Naive thymus-derived CD8-positive, alpha-beta T cell (primary cell): ENCODE results near the gene ZBTB6. TPM values are rescaled to one million over a fixed set of nuclear protein-coding genes. Genes with fewer than 3 reads are reported as not detected.
A peak's percentile ranks its signal among the peaks of the same experiment; 100 is the strongest.

Source experiments
- ATAC-seq, 2 donors: fragments of 150-1000 bp; cut with Tn5 transposase in 1 of 2; sonication (Bioruptor Pico), chemical (Tn5 transposase) in 1 of 2; 1 replicate in 1 of 2; 2 replicates in 1 of 2; pipeline ENCODE4 v1.10.0; 2021; ENCODE audit warnings: mild to moderate bottlenecking in 2 of 2, moderate library complexity in 2 of 2
- POLR2A ChIA-PET: fragments of 350-600 bp; sonication (Branson Sonifier 250); formaldehyde crosslinking; loops from one replicate; lab custom pipeline; 2021; ENCODE audit warnings: antibody characterized with exemption; lab: Charles Lee
- DNase-seq, 10 donors: peaks; one replicate each; pipeline versions ENCODE4 v3.0.0 to v3.0.0-alpha.2; 2020 to 2022
- H3K27ac Mint-ChIP-seq, 10 donors: one replicate each; pipeline ENCODE4 v1.8.0; 2020 to 2022; ENCODE audit warnings: mild to moderate bottlenecking in 10 of 10, mixed read lengths in 10 of 10, moderate library complexity in 4 of 10, inconsistent platforms in 1 of 10
- H3K27me3 Mint-ChIP-seq, 5 donors: one replicate each; pipeline ENCODE4 v1.8.0; 2021 to 2022; ENCODE audit warnings: mixed read lengths in 5 of 5
- H3K36me3 Mint-ChIP-seq, 3 donors: one replicate each; pipeline ENCODE4 v1.8.0; 2020 to 2022; ENCODE audit warnings: mixed read lengths in 3 of 3, mild to moderate bottlenecking in 2 of 3, inconsistent platforms in 1 of 3
- H3K4me1 Mint-ChIP-seq, 4 donors: one replicate each; pipeline ENCODE4 v1.8.0; 2021 to 2022; ENCODE audit warnings: mixed read lengths in 4 of 4
- H3K4me3 Mint-ChIP-seq, 10 donors: one replicate each; pipeline ENCODE4 v1.8.0; 2020 to 2022; ENCODE audit warnings: mild to moderate bottlenecking in 10 of 10, mixed read lengths in 10 of 10, moderate library complexity in 6 of 10, inconsistent platforms in 1 of 10
- H3K9me3 Mint-ChIP-seq, 9 donors: one replicate each; pipeline ENCODE4 v1.8.0; 2020 to 2022; ENCODE audit warnings: mixed read lengths in 9 of 9, mild to moderate bottlenecking in 3 of 9, inconsistent platforms in 1 of 9, moderate library complexity in 1 of 9
- polyA plus RNA-seq, 3 donors: library from polyadenylated mRNA; unstranded; fragments of 300-500 nt; fragmentation: Illumina TruSeq; gene quantifications; one replicate each; pipeline ENCODE4 v1.2.3, GENCODE V29; 2021
- total RNA-seq, 8 experiments: library from RNA in 2 of 8; stranded (reverse) in 2 of 8; gene quantifications; one replicate each; pipeline ENCODE4 v1.2.3 and lab custom pipeline; 2021 to 2026

Gene ZBTB6
- total and polyA plus RNA-seq, 5 experiments from 2014 or later, result 2.0 to 20.0 (median 4.4) TPM

GRCh38 chr9:122865300-122865699, 47.8 kb downstream of the ZBTB6 start:
- Mint-ChIP-seq H3K4me3 (no peak overlapping the region), H3K27me3 (no peaks in the 10 kb centered on the region), H3K9me3 (no peaks in the 10 kb centered on the region), H3K27ac (peak overlapping the region in 4 of 10 donors; percentile 9 to 49 (median 40)), H3K36me3 (peaks cover 0 to 56% (median 8%) of the 10 kb centered on the region in 3 donors), H3K4me1 (no peaks in the 10 kb centered on the region)
- ATAC-seq (no peak), DNase-seq (no peak)
- POLR2A ChIA-PET, result no interaction called here

GRCh38 chr9:122863407-122863806, 49.7 kb downstream of the ZBTB6 start:
- POLR2A ChIA-PET, result no interaction called here
- peak overlapping the region in 5 of 10 donors; percentile 8 to 48 (median 25) for H3K27ac Mint-ChIP-seq
- no peak for ATAC-seq

DNA sequence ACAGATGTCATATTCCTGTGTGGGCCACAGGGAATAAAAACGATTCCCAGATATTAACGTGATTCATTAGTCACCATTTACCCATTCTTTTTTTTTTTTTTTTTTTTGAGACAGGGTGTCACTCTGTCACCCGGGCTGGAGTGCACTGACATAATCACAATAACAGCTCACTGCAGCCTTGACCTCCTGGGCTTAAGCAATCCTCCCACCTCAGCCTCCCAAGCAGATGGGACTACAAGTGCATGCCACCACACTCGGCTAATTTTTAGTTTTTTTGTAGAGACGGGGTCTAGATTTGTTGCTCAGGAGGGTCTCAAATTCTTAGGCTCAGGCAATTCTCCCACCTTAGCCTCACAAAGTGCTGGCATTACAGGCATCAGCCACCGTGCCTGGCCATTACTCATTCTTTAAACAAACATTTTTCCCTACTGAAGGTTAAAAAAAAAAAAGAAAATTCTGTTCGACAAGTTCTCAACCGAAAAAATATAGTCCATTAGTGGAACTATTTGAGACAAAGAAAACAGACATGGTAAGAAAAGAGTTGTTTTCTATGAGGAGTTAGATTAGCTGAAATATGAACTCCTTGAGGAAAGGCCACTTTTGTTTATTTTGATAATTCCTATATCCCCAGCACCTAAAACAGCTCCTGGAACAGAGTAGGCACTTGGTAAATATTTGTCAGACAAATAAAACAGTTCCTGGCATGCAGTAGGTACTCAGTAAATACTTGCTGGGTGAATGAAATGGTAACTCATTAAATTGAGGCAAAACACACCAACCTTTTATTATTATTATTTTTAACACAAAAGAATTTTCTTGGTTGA, 52.6 kb downstream of the ZBTB6 start:
- Mint-ChIP-seq H3K9me3 (no peaks in the 10 kb centered on the region), H3K27ac (peak overlapping the region in 1 of 10 donors; percentile 53), H3K27me3 (no peaks in the 10 kb centered on the region), H3K36me3 (peaks cover 5 to 78% (median 24%) of the 10 kb centered on the region in 3 donors), H3K4me3 (no peak overlapping the region), H3K4me1 (peaks cover 0 to 1% (median 0%) of the 10 kb centered on the region in 4 donors)
- POLR2A ChIA-PET, result interaction anchor here (0.8 kb wide), 1 partner anchor 16 kb away, joined by 3 read pairs; no protein-coding TSS in a partner anchor
- ATAC-seq, result no peak
- DNase-seq, result no peak

More at GRCh38 chr9:122863407-122863806, 49.7 kb downstream of the ZBTB6 start:
- Mint-ChIP-seq H3K27me3 (no peaks in the 10 kb centered on the region), H3K4me3 (no peak overlapping the region), H3K4me1 (peaks cover 0 to 1% (median 0%) of the 10 kb centered on the region in 4 donors), H3K9me3 (no peaks in the 10 kb centered on the region), H3K36me3 (peaks cover 5 to 57% (median 20%) of the 10 kb centered on the region in 3 donors)
- DNase-seq, result no peak

Other genes starting within 250 kb of the ZBTB6 start
- not detected for gene OR1L3, start 238.2 kb downstream of the ZBTB6 start, total RNA-seq
- not detected for gene OR1L3, start 238.2 kb downstream of the ZBTB6 start, polyA plus RNA-seq
- gene OR1L4, start 189.3 kb downstream of the ZBTB6 start, total RNA-seq, result not detected
- not detected for gene OR1L4, start 189.3 kb downstream of the ZBTB6 start, polyA plus RNA-seq
- gene OR1L6, start 171.0 kb downstream of the ZBTB6 start, total RNA-seq, result not detected
- gene OR1L6, start 171.0 kb downstream of the ZBTB6 start, polyA plus RNA-seq, result not detected
- not detected for gene OR5C1, start 124.4 kb downstream of the ZBTB6 start, total RNA-seq
- gene OR5C1, start 124.4 kb downstream of the ZBTB6 start, polyA plus RNA-seq, result not detected
- not detected for gene OR1K1, start 113.2 kb downstream of the ZBTB6 start, total RNA-seq
- gene OR1K1, start 113.2 kb downstream of the ZBTB6 start, polyA plus RNA-seq, result not detected
- 10 to 100 TPM; 19.6 to 20.8 TPM for gene PDCL, start 84.7 kb downstream of the ZBTB6 start, total RNA-seq
- 10 to 100 TPM in 1 of 3 donors, 1 to 10 TPM in 2; 7.8 to 10.8 (median 8.3) TPM for gene PDCL, start 84.7 kb downstream of the ZBTB6 start, polyA plus RNA-seq
- 10 to 100 TPM; 55.8 to 60.6 TPM for gene RC3H2, start 8.0 kb downstream of the ZBTB6 start, total RNA-seq
- 10 to 100 TPM; 17.1 to 23.2 (median 18.2) TPM for gene RC3H2, start 8.0 kb downstream of the ZBTB6 start, polyA plus RNA-seq
- 10 to 100 TPM in 1 of 2 experiments, 1 to 10 TPM in 1; 9.1 to 10.4 TPM for gene ZBTB26, start 18.2 kb upstream of the ZBTB6 start, total RNA-seq
- 1 to 10 TPM in 1 of 3 donors, under 1 TPM in 2; 0.57 to 1.3 (median 0.66) TPM for gene ZBTB26, start 18.2 kb upstream of the ZBTB6 start, polyA plus RNA-seq
- 10 to 100 TPM; 43.4 to 43.5 TPM for gene RABGAP1, start 27.7 kb upstream of the ZBTB6 start, total RNA-seq
- 10 to 100 TPM; 21.9 to 26.6 (median 23.8) TPM for gene RABGAP1, start 27.7 kb upstream of the ZBTB6 start, polyA plus RNA-seq
- gene GPR21, start 120.3 kb upstream of the ZBTB6 start, total RNA-seq, result under 1 TPM; 0.60 to 0.91 TPM
- not detected for gene GPR21, start 120.3 kb upstream of the ZBTB6 start, polyA plus RNA-seq